GM21528 (cell line): ENCODE data around the gene FAM228B.
"Not testable (repeated sequence)": the region's sequence is repeated elsewhere in the genome, so short reads cannot be mapped to it uniquely, and the experiment has no call there.

Experiments
- ATAC-seq: cut with Tn5 transposase; IDR thresholded peaks from one replicate; pipeline ENCODE4 v1.9.1; 2021; ENCODE audit warnings: mild to moderate bottlenecking, moderate library complexity; ENCODE audit not compliant: unreplicated experiment, low FRiP score

Gene FAM228B

DNA sequence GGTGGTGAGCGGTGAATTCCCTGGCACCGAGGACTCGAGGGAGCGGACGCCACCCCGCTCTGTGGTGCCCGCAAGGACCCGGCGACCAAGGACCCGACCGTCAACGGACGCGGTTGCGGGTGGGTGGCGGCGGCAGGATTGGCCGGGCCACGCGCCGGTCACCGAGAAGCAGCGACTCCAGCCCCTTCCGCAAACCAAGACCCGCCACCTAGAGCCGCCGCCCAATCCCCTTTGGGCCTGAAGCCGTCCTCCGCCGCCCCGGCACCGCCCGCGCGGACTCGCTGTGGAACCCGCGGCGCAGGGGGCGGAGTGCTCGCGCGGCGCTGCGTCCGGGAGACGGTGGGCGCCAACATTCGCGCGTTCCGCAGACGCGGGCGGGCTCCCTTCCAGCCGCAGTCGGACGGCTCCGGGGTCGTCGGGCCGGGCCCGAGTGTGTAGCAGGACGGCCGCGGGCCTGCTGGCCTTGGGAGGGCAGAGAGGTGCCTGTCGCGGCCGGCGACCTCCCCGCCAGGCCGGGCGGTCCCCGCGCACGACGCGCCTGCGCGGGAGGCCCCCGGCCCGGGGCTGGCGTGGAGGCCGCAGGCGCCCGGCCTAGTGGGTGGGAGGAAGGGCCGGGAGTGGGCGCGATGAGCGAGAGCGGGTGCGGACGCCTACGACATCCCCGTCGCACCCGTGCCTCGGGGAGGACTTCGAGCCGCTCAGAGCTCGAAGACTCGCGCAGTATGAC is at the start of gene FAM228B, which contains the start of gene PFN4:
FAM228B (plus strand) TSS at position 275 of the 727 bp plus-strand sequence. CDS start 893 bp downstream, outside the sequence.
PFN4 (minus strand) TSS at position 140 of the 727 bp plus-strand sequence. CDS start 799 bp downstream, outside the sequence.
- peak; percentile 90 for ATAC-seq

DNA sequence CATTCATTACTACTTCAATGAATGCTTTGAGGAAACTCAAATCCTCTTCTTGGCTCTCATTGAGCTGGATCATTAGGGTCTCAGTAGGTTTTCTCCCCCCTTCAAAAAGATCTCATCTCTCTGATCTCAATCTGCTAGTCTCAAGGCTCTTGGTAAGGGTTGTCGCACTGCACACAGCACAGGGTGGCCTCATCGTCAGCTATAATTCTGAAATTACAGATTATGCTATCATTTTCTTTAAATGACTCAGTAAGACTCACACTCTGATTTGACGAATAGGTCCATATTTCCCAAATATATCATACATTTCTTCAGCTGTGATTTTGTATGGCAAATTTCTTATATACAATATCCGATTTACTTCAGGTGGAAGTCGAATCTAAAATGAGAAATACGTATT is 49.5 kb upstream of the FAM228B start:
- no peak for ATAC-seq

DNA sequence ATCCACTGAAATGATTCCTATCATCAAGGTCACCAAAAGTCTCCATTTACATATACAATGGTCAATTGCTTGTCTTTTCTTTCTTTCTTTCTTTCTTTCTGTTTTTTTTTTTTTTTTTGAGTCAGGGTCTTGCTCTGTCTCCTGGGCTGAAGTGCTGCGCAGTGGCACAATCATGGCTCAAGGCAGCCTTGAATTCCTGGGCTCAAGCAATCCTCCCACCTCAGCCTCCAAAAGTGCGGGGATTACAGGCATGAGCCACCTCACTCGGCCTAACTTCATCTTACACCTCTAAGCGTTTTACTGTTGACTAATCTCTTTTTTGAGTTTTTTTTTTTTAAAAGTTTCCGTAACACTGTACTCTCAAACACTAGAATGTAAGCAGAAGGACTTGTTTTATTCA is 48.0 kb upstream of the FAM228B start:
- ATAC-seq: no peak

DNA sequence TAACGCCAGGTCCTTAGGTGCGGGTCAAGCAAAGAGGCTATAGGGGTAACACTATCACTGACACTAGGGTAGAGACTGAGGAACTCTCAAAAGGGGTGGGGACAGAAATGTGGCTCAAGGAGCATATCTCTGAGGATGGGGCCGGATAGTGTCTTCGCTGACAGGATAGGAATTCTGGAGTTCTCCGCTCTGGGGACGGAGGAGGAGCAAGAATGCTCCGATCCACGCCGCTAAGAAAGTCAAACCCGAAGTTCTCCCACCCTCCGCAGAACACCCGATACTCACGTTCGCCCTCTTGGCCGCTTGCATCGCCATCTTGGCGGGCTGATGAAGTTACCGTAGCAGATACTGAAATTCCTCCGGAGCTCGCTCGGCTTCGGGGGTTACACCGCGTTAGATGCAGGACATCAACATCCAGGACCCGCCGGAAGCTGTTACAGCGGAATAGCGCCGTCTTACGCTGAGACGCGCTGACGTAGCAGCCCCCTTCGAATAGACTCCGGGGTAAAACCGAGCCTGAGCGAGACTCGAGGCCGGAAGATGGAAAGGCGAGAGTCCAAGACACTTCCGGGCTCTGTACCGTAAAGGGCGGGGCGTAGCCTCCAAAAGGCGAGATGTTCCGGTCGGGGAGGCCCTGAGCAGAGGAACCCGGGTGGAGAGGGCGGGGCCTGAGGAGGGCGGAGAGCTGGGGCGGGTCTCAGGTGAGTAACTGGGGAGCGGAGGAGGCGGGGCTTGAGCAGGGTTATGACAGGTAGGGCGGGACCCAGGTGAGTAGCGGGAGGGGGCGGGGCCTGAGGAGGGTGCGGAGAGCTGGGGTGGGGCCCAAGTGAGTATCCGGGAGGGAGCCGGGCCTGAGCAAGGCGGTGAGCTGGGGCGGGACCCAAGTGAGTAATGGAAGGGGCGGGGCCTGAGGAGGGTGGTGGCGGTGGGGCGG is 47.1 kb upstream of the FAM228B start, which contains the start of gene SF3B6:
SF3B6 (minus strand) TSS at position 412 of the 934 bp plus-strand sequence; CDS start at position 315, 97 bp downstream.
- ATAC-seq: peak; percentile 95

DNA sequence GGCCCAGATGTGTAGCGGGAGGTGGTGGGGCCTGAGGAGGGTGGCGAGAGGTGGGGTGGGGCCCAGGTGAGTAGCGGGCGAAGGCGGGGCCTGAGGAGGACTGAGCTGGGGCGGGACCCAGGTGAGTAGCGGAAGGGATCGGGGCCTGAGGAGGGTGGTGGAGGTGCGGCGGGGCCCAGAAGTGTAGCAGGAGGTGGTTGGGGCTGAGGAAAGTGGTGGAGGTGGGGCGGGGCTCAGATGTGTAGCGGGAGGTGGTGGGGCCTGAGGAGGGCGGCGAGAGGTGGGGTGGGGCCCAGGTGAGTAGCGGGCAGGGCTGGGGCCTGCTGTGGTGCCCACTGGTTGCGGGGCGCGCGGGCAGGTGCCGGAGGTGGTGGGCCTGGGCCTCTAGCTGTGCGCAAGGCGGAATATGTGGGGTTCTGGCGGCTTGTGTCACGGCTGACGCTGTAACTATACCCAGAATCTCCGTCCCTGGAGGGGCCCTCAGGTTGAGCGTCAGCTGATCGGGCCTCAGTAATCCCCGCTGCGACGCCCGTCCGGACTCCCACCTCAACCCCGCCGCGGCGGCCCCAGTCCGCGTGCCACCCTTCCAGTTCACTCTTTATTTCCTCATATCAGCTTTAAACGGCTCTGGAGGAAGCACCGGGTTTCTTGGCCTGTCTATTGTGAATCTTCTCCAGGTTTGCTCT is 46.3 kb upstream of the FAM228B start:
- peak; percentile 22 for ATAC-seq

DNA sequence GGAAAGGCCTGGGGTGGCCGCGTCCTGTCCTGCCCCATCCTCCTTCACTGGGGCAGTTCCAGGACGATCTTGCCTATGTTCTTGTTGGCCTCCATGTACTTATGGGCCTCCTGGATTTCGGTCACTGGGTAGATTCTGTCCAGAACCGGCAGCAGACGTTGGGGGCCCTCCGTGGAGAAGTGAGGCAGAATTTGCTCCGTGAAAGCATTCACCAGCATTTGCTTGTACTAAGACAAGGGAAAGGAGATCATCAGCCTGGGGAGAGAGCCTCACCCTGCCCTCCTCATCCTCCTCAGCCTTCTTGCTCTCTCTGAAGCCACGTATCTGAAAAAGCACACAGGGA is 45.8 kb upstream of the FAM228B start:
- ATAC-seq: no peak

DNA sequence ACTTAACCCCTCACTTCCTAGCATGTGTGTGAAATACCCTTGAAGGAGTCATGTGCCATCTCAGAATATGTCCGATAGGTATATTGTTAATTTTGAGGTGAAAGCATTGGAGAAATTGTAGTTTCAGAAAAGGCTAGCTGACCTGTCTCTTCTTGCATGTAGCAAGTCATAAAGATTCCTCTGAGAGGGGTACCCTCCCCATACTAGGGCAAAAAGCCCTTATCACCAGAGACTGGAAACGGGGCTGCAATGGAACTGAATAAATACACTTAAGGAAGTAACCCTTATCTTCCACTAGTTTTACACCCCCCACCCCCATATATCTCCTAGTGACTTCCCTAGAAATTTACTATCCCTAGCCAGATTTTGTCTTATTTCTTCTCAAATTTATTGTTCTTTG is 45.4 kb upstream of the FAM228B start:
- no peak for ATAC-seq

DNA sequence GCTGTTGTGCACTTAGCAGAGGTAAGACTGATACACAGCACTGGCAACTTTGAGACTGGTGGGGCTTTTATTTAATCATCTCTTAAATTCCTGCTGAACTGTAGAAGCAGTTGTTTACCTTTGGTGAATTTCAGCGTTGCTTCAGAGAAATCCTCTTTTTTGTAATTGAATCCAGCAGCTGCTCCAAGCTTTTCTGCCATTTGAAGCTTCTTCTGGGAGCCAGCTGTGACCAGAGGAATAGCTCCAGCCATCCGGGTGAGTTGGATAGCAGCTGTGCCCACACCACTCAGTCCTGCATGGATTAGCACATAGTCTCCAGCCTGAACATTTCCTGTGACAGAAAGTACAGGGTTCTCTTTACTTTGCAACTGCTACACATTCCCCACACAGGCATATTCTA is 42.6 kb upstream of the FAM228B start:
- no peak for ATAC-seq

DNA sequence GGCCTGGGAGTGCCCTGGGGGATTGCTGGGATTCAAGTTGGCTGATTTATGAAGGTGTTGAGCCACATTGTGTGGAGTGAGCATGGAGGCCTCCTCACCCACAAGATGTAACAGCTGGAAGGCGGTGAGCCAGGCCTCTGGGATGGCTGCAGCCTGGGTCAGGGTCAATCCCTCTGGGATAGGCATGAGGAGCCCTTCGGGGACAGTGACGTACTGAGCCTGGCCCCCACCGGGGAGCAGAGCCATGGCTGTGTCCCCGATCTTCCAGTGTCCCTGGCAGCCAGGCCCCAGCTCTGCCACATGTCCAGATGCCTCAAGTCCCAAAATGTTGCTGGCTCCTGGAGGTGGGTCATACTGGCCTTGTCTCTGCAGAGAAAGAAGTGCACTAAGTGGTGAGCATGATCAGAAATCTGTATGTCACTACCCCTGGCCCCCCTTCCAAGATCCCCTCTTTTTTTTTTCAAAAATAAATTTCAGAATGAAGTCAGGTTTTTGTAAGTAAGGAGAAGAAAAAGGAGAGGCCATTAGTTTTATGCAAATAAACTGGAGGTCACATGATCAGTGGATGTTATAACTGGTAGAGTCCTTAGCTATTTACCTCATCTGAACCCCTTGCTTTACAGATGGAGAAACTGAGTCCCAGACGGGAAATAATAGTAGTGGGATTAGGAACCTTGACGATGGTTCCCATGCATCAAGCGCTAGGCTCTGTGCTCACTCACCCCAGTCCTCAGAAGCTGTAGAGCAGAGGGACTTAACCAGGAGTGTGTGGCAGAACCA is 40.3 kb upstream of the FAM228B start:
- no peak for ATAC-seq

DNA sequence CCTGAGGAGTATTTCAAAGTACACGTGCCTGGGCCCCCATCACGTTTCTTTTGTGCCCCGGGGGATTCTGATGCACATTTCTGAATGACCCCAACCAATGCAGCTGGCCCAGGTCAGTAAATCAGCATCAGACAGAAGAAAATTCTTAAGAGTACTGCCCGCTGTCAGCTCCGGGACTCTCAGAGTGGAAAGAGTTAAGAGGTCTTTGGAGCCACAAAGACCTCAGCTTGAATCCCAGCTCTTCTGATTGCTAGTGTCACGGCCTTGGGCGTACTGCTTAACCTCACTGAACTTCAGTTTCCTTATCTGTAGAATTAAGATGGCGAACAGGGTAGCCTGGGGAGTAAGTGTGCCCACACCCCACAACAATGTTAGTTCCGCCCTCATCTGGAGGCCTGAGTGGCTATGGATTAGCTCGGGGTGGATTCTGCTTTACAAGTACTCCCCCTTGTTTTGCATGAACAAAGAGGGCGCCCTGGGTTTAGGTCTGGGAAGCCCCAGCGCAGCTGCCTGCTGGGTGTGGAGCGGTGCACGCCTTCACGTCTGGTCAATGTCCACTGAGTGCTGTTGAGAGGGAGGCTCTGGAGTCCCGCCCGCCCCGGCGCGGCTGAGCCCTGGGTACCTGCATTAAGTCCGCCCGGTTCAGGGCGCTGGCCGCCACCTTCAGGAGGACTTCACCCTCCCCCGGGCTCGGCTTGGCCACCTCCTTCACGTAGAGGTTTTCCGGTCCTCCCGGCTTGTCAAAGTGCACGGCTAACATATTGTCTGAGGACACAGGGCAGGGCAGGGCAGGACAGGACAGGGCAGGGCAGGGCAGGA is 39.5 kb upstream of the FAM228B start:
- ATAC-seq: peak; percentile 70

DNA sequence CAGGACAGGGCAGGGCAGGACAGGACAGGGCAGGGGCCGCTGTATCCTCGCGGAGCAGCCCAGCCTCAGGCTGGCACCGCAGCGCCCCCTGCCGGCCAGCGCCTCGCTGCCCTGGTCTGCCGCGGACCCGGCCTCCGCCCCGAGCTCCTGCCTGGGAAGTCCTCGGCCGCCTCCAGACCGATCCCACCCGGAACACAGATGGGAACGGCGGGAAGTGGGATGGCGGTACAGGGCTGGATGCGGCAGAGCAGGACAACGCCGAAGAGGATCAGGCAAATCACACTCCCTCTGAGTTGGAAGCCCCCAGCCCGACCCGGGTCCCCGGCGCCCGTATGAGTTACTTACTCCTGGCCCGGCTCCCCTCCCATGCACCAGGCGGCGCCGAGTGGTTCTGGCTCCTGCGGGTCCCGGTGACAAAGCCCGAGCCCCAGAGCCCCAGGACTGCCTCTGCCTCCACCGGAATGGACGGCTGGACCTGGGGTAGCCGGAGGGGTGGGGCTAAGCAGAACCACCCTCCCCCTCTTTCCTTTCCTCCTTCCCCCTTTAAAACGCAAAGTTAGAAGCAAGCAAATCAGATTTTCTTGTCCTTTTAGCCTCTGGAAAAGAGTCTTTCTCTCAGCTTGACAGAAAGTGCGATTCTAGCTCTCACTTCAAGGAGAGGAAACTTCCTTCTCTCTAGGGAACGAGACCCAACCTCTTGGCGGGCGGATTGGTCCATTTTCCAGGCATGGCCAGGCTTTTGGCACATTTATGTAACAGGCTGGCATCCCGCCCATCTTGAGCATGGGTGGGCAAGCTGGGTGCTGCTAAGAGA is 38.7 kb upstream of the FAM228B start, which contains the start of gene TP53I3:
TP53I3 (minus strand) TSS at position 449 of the 814 bp plus-strand sequence. CDS start 508 bp downstream, outside the sequence.
- peak; percentile 85 for ATAC-seq

DNA sequence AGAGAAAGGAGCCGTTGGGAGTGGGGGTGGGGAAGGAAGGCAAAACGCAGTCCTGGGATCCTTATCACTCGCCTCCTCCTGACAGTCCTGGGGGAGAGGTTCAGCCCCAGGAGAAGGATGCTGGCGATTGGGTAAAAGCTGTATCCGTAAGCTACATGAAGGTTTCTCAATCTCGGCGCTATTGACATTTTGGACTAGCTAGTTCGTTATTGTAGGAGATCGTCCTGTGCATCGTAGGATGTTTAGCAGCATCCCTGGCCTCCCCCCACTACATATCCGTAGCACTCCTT is 38.1 kb upstream of the FAM228B start:
- no peak for ATAC-seq

DNA sequence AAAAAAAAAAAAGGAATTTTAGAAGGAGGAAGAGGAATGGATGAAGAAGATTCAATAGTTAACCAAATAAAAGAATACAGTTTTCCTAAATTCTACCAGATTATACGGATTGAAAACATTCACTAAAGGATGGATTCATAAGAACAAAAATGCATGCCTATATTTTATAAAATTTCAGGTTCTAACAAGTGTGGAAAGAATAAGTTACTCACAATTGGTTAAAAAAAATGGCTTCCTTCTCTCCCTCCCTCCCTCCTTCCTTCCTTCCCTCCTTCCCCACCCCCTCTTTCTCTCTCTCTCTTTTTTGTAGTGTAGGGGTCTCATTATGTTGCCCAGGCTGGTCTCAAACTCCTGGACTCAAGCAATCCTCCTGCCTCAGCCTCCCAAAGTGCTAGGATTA is 37.0 kb upstream of the FAM228B start:
- ATAC-seq: no peak

DNA sequence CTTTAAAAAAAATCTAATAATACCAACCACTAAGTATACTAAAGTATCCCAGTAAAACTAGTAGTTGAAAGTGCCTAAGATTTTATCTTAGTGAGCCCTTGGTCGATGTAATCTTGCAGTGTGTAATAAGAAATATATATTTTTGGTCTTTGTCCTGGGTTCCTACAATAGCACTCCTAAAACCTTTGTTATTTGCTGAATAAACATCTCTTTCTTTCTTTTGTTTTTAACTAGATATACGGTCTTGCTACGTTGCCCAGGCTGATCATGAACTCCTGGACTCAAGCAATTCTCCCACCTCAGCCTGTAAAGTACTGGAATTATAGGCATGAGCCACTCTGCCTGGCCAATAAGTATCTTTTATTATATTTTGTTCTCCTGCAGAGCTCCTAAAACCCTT is 36.2 kb upstream of the FAM228B start:
- ATAC-seq: no peak

DNA sequence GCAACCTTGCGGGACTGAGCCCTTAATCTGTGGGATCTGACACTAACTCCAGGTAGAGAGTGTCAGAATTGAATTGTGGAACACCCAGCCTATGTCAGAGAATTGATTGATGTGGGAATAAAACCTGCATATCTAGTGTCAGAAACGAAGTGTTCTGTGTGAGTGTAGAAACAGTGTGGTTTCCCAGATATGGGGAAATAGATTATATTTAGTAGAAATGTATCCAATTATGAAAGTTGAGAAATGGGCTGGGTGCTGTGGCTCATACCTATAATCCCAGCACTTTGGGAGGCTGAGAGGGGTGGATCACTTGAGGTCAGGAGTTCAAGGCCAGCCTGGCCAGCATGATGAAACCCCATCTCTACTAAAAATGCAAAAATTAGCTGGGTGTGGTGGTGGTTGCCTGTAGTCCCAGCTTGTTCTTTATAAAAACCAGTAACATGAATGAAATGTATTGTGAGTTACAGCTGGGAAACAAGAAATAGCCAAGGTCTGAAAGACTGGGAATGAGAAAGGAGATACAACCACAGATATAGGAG is 34.4 kb upstream of the FAM228B start:
- ATAC-seq: no peak

DNA sequence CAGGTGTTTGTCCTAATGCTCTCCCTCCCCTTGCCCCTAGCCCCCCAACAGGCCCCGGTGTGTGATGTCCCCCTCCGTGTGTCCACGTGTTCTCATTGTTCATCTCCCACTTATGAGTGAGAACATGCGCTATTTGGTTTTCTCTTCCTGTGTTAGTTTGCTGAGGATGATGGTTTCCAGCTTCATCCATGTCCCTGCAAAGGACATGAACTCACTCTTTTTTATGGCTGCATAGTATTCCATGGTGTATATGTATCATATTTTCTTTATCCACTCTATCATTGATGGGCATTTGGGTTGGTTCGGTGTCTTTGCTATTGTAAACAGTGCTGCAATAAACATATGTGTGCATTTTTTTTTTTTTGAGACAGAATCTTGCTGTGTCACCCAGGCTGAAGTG is 30.0 kb upstream of the FAM228B start:
- not testable (repeated sequence) for ATAC-seq

DNA sequence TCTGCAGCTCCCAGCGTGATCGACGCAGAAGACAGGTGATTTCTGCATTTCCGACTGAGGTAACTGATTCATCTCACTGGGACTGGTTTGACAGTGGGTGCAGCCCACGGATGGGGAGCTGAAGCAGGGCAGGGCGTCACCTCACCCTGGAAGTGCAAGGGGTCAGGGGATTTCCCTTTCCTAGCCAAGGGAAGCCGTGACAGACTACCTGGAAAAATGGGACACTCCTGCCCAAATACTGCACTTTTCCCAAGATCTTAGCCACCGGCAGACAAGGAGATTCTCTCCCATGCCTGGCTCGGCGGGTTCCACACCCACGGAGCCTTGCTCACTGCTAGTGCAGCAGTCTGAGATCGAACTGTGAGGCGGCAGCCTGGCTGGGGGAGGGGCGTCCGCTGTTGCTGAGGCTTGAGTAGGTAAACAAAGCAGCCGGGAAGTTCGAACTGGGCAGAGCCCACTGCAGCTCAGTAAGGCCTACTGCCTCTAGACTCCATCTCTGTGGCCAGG is 28.0 kb upstream of the FAM228B start:
- ATAC-seq: not testable (repeated sequence)

DNA sequence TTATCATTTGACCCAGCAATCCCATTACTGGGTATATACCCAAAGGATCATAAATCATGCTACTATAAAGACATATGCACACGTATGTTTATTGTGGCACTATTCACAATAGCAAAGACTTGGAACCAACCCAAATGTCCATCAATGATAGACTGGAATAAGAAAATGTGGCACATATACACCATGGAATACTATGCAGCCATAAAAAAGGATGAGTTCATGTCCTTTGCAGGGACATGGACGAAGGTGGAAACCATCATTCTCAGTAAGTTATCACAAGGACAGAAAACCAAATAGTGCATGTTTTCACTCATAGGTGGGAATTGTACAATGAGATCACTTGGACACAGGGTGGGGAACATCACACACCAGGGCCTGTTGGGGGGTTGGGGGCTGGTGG is 22.5 kb upstream of the FAM228B start:
- not testable (repeated sequence) for ATAC-seq
